Gastrocnemius medialis (tissue), 4 donors: ENCODE data around the gene TMPRSS9.

Source experiments
- POLR2A ChIP-seq, 2 donors: fragments of 450-650 bp; IDR thresholded peaks; one replicate each; pipeline ENCODE4 v1.6.1; 2017; ENCODE audit warnings: antibody characterized with exemption in 2 of 2, mild to moderate bottlenecking in 2 of 2, moderate library complexity in 2 of 2
- TF ChIP-seq, protein P1 (sequence below), 5 experiments: fragments of 450-650 bp in 3 of 5; fragments of 200-600 bp in 2 of 5; sonication (generic) in 2 of 5; IDR thresholded peaks in 4 of 5; conservative IDR thresholded peaks in 1 of 5; 1 replicate in 4 of 5; 2 replicates in 1 of 5; pipeline ENCODE4 v1.5.1; 2016 to 2019; ENCODE audit warnings: antibody characterized with exemption in 5 of 5, mild to moderate bottlenecking in 3 of 5, moderate library complexity in 3 of 5

DNA sequence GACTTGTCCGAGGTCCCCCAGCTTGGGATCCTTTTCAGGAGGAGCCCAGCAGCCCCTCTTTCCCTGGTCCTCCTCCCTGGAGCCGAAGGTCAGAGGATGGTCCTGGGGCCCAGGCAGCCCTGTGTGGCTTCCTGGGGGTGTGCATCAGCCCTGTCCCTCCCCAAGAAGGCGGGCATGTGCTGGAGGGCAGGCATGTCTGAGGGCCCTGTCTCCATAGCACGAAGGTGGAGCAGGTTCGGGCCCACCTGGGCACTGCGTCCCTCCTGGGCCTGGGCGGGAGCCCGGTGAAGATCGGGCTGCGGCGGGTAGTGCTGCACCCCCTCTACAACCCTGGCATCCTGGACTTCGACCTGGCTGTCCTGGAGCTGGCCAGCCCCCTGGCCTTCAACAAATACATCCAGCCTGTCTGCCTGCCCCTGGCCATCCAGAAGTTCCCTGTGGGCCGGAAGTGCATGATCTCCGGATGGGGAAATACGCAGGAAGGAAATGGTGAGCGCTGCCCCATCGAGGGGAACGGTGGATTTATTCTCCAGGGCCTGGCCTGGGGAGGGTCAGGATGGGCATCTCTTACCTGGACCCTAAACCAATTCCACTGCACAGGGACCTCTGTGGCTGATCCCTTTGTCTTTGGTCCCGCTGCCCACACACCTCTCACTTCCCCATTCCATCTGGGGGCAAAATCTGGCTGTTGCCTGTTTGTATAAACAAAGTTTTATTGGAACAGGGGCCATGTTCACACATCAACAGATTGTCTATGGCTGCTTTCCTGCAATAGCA, 56.4 kb downstream of the TMPRSS9 start:
- TF ChIP-seq, protein P1, sequence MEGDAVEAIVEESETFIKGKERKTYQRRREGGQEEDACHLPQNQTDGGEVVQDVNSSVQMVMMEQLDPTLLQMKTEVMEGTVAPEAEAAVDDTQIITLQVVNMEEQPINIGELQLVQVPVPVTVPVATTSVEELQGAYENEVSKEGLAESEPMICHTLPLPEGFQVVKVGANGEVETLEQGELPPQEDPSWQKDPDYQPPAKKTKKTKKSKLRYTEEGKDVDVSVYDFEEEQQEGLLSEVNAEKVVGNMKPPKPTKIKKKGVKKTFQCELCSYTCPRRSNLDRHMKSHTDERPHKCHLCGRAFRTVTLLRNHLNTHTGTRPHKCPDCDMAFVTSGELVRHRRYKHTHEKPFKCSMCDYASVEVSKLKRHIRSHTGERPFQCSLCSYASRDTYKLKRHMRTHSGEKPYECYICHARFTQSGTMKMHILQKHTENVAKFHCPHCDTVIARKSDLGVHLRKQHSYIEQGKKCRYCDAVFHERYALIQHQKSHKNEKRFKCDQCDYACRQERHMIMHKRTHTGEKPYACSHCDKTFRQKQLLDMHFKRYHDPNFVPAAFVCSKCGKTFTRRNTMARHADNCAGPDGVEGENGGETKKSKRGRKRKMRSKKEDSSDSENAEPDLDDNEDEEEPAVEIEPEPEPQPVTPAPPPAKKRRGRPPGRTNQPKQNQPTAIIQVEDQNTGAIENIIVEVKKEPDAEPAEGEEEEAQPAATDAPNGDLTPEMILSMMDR (IDR thresholded peaks at IDR 0.05 in 4 of 5, conservative IDR thresholded peaks at IDR 0.05 in 1 of 5), result no peak
- TF ChIP-seq POLR2A (IDR thresholded peaks at IDR 0.05), result no peak
